ENCODE results near the gene S1PR5. TPM values are rescaled to one million over a fixed set of nuclear protein-coding genes. Genes with fewer than 3 reads are reported as not detected.

S1PR5 gene
- polyA plus RNA-seq, 1 donor (not counting 4 experiments of a cell fraction or from before 2014, with no cell fraction given), result 10.5 TPM

GRCh38 chr19:10491472-10492047, 25.7 kb downstream of the S1PR5 start:
- H3K27me3 ChIP-seq (ENCODE audit: control insufficient read depth, extremely low read depth, insufficient read depth, low read length), result no peaks in the 10 kb centered on the region
- no peaks in the 10 kb centered on the region for H3K9me1 ChIP-seq (ENCODE audit: control insufficient read depth, extremely low read depth, insufficient read depth, low read length)
- no peak for FAIRE-seq
- H2AFZ ChIP-seq (ENCODE audit: control insufficient read depth, low read length), result no peak overlapping the region
- H3K79me2 ChIP-seq (ENCODE audit: control insufficient read depth, insufficient read depth, low read length), result peaks cover 29% of the 10 kb centered on the region
- H3K4me3 ChIP-seq (ENCODE audit: control insufficient read depth in 2 of 3, extremely low read depth in 1 of 3, insufficient read depth in 2 of 3, low read depth in 1 of 3, low read length in 3 of 3), result no peak overlapping the region
- no peaks in the 10 kb centered on the region for H3K4me1 ChIP-seq (ENCODE audit: control insufficient read depth, extremely low read depth, insufficient read depth, low read length)
- dilution Hi-C loops (cut with MboI; ENCODE audit: extremely low pct_ligation_motif_present, low sequenced_read_pairs), result no loop called here
- H4K20me1 ChIP-seq (ENCODE audit: control insufficient read depth, extremely low read depth, insufficient read depth, low read length), result peaks cover 10% of the 10 kb centered on the region
- H3K9me3 ChIP-seq (ENCODE audit: control insufficient read depth, low read depth, low read length), result no peaks in the 10 kb centered on the region
- TF ChIP-seq EZH2 (IDR thresholded peaks at IDR 0.05; ENCODE audit: low read length), result no peak
- TF ChIP-seq, protein P1, sequence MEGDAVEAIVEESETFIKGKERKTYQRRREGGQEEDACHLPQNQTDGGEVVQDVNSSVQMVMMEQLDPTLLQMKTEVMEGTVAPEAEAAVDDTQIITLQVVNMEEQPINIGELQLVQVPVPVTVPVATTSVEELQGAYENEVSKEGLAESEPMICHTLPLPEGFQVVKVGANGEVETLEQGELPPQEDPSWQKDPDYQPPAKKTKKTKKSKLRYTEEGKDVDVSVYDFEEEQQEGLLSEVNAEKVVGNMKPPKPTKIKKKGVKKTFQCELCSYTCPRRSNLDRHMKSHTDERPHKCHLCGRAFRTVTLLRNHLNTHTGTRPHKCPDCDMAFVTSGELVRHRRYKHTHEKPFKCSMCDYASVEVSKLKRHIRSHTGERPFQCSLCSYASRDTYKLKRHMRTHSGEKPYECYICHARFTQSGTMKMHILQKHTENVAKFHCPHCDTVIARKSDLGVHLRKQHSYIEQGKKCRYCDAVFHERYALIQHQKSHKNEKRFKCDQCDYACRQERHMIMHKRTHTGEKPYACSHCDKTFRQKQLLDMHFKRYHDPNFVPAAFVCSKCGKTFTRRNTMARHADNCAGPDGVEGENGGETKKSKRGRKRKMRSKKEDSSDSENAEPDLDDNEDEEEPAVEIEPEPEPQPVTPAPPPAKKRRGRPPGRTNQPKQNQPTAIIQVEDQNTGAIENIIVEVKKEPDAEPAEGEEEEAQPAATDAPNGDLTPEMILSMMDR (optimal IDR thresholded peaks at IDR 0.05 in 1 of 3, IDR thresholded peaks at IDR 0.05 in 1 of 3, conservative IDR thresholded peaks at IDR 0.05 in 1 of 3; ENCODE audit: extremely low read depth in 1 of 3, insufficient read depth in 2 of 3, low read length in 3 of 3), result no peak
- no peak overlapping the region for H3K4me2 ChIP-seq (ENCODE audit: control insufficient read depth, extremely low read depth, insufficient read depth, low read depth, low read length)
- H3K27ac ChIP-seq (ENCODE audit: control insufficient read depth, insufficient read depth, low read length), result no peak overlapping the region
- H3K36me3 ChIP-seq (ENCODE audit: control insufficient read depth in 2 of 2, extremely low read depth in 1 of 2, insufficient read depth in 2 of 2, low read length in 2 of 2), result peaks cover 21 to 27% of the 10 kb centered on the region in 2 experiments
- H3K9ac ChIP-seq (ENCODE audit: control insufficient read depth, extremely low read depth, insufficient read depth, low read length), result no peak overlapping the region
- DNase-seq (ENCODE audit: low read depth, low spot score), result no peak

DNA sequence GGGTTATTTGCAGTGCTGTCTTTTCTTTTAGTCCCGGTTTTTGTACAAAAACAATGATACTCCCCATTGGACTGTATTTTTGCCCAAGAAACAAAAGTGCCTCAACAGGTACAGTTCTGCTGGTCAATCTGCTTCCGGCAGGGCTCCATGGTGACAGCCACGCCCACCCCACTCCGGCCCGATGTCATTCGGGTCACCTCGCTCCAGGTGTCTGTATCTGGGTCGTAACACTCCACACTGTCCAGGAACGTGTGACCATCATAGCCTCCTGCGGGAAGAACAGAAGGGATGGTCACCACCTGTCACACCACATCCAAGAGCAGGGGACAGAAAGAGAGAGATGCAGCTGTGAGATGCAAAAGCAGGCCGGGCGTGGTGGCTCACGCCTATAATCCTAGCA, 30.7 kb downstream of the S1PR5 start:
- no peak for TF ChIP-seq EZH2 (IDR thresholded peaks at IDR 0.05; ENCODE audit: low read length)
- TF ChIP-seq, protein P1 (optimal IDR thresholded peaks at IDR 0.05 in 1 of 3, IDR thresholded peaks at IDR 0.05 in 1 of 3, conservative IDR thresholded peaks at IDR 0.05 in 1 of 3; ENCODE audit: extremely low read depth in 1 of 3, insufficient read depth in 2 of 3, low read length in 3 of 3), result no peak
- no peak overlapping the region for H2AFZ ChIP-seq (ENCODE audit: control insufficient read depth, low read length)
- H3K27ac ChIP-seq (ENCODE audit: control insufficient read depth, insufficient read depth, low read length), result no peak overlapping the region
- H4K20me1 ChIP-seq (ENCODE audit: control insufficient read depth, extremely low read depth, insufficient read depth, low read length), result peaks cover 6% of the 10 kb centered on the region
- dilution Hi-C loops (cut with MboI; ENCODE audit: extremely low pct_ligation_motif_present, low sequenced_read_pairs), result no loop called here
- no peaks in the 10 kb centered on the region for H3K4me1 ChIP-seq (ENCODE audit: control insufficient read depth, extremely low read depth, insufficient read depth, low read length)
- DNase-seq (ENCODE audit: low read depth, low spot score) (no peak), FAIRE-seq (no peak)
- H3K9me1 ChIP-seq (ENCODE audit: control insufficient read depth, extremely low read depth, insufficient read depth, low read length), result no peaks in the 10 kb centered on the region
- no peaks in the 10 kb centered on the region for H3K9me3 ChIP-seq (ENCODE audit: control insufficient read depth, low read depth, low read length)
- peaks cover 19 to 28% of the 10 kb centered on the region in 2 experiments for H3K36me3 ChIP-seq (ENCODE audit: control insufficient read depth in 2 of 2, extremely low read depth in 1 of 2, insufficient read depth in 2 of 2, low read length in 2 of 2)
- H3K4me2 ChIP-seq (ENCODE audit: control insufficient read depth, extremely low read depth, insufficient read depth, low read depth, low read length), result no peak overlapping the region
- H3K27me3 ChIP-seq (ENCODE audit: control insufficient read depth, extremely low read depth, insufficient read depth, low read length), result no peaks in the 10 kb centered on the region
- no peak overlapping the region for H3K4me3 ChIP-seq (ENCODE audit: control insufficient read depth in 2 of 3, extremely low read depth in 1 of 3, insufficient read depth in 2 of 3, low read depth in 1 of 3, low read length in 3 of 3)
- H3K79me2 ChIP-seq (ENCODE audit: control insufficient read depth, insufficient read depth, low read length), result peaks cover 19% of the 10 kb centered on the region
- no peak overlapping the region for H3K9ac ChIP-seq (ENCODE audit: control insufficient read depth, extremely low read depth, insufficient read depth, low read length)
